ENCODE results near the gene CD300LD.

Gene CD300LD

GRCh38 chr17:74544991-74545842 is 46.9 kb downstream of the CD300LD start:
- TF ChIP-seq REST (IDR thresholded peaks at IDR 0.05; ENCODE audit: insufficient replicate concordance, low read depth): no peak
- no peak for TF ChIP-seq GABPA (IDR thresholded peaks at IDR 0.05; ENCODE audit: low read depth)
- TF ChIP-seq CTCF (IDR thresholded peaks at IDR 0.05; ENCODE audit: insufficient read depth, low read length): no peak
- TF ChIP-seq SPI1 (IDR thresholded peaks at IDR 0.05; ENCODE audit: borderline replicate concordance, low read depth): no peak
- TF ChIP-seq POLR2AphosphoS5 (IDR thresholded peaks at IDR 0.05; ENCODE audit: low read depth): no peak
- peak overlapping the region; percentile 36 for H3K4me3 ChIP-seq (replicated peaks; ENCODE audit: insufficient read depth, low read length)
- DNase-seq (ENCODE audit: low read depth in 1 of 2, low spot score in 1 of 2): no peak
- no peaks in the 10 kb centered on the region for H3K27me3 ChIP-seq (ENCODE audit: insufficient read depth, poor library complexity, severe bottlenecking)
- H3K27ac ChIP-seq (replicated peaks): peak overlapping the region; percentile 66

GRCh38 chr17:74543891-74544760 is 48.0 kb downstream of the CD300LD start:
- TF ChIP-seq POLR2AphosphoS5 (IDR thresholded peaks at IDR 0.05; ENCODE audit: low read depth) (no peak), CTCF (IDR thresholded peaks at IDR 0.05; ENCODE audit: insufficient read depth, low read length) (no peak), SPI1 (IDR thresholded peaks at IDR 0.05; ENCODE audit: borderline replicate concordance, low read depth) (no peak), REST (IDR thresholded peaks at IDR 0.05; ENCODE audit: insufficient replicate concordance, low read depth) (no peak), GABPA (IDR thresholded peaks at IDR 0.05; ENCODE audit: low read depth) (no peak)
- DNase-seq (ENCODE audit: low read depth in 1 of 2, low spot score in 1 of 2): no peak
- no peak overlapping the region for H3K4me3 ChIP-seq (replicated peaks; ENCODE audit: insufficient read depth, low read length)
- H3K27ac ChIP-seq (replicated peaks): no peak overlapping the region
- H3K27me3 ChIP-seq (ENCODE audit: insufficient read depth, poor library complexity, severe bottlenecking): no peaks in the 10 kb centered on the region

- DNase-seq (ENCODE audit: low read depth in 1 of 2, low spot score in 1 of 2): no peak
- no peak overlapping the region for H3K27ac ChIP-seq (replicated peaks)
- no peaks in the 10 kb centered on the region for H3K27me3 ChIP-seq (ENCODE audit: insufficient read depth, poor library complexity, severe bottlenecking)
- no peak overlapping the region for H3K4me3 ChIP-seq (replicated peaks; ENCODE audit: insufficient read depth, low read length)
- TF ChIP-seq SPI1 (IDR thresholded peaks at IDR 0.05; ENCODE audit: borderline replicate concordance, low read depth): no peak
- no peak for TF ChIP-seq GABPA (IDR thresholded peaks at IDR 0.05; ENCODE audit: low read depth)
Measured at GRCh38 chr17:74543406-74543805, 48.7 kb downstream of the CD300LD start.
